ENCODE results near the gene C1QTNF12. TPM values are rescaled to one million over a fixed set of nuclear protein-coding genes. Genes with fewer than 3 reads are reported as not detected.

Gene C1QTNF12
- polyA plus RNA-seq (2013, experiment 1 of 4): 2.7 TPM
- 3.0 TPM for polyA plus RNA-seq (2013, experiment 2 of 4)
- 5.3 TPM for polyA plus RNA-seq (2013, experiment 3 of 4)
- polyA plus RNA-seq (2013, experiment 4 of 4): 3.9 TPM

- H3K4me3 ChIP-seq (ENCODE audit: insufficient read depth, low read depth, low read length): peak within 1 kb of the TSS; percentile 4
- WGBS, 2 experiments: 8 to 9% methylated on average over 74 of the region's 74 CpGs
Measured at GRCh38 chr1:1246577-1247340, at the start of gene C1QTNF12. TSS of gene C1QTNF12 (minus strand) at chr1:1246722. CDS start at chr1:1246690, 32 bp downstream.

GRCh38 chr1:1295154-1295923 is 48.8 kb upstream of the C1QTNF12 start:
- no peak overlapping the region for H3K4me3 ChIP-seq (ENCODE audit: insufficient read depth, low read depth, low read length)
- no peaks in the 10 kb centered on the region for H3K36me3 ChIP-seq (ENCODE audit: control insufficient read depth, insufficient read depth, low read length)
- H3K4me1 ChIP-seq (ENCODE audit: control insufficient read depth, insufficient read depth, low read length): no peaks in the 10 kb centered on the region
- H3K27me3 ChIP-seq (ENCODE audit: control insufficient read depth, insufficient read depth, low read length, poor library complexity, severe bottlenecking): no peaks in the 10 kb centered on the region
- no peak overlapping the region for H3K27ac ChIP-seq (ENCODE audit: insufficient read depth, low read depth, low read length, poor library complexity, severe bottlenecking)
- H3K9me3 ChIP-seq (ENCODE audit: control insufficient read depth, low read length): no peaks in the 10 kb centered on the region
- WGBS, 2 experiments: 93 to 94% methylated on average over 35 of the region's 35 CpGs

More at GRCh38 chr1:1246577-1247340, at the start of gene C1QTNF12:
- Histone ChIP-seq H3K4me1 (ENCODE audit: control insufficient read depth, insufficient read depth, low read length) (no peaks in the 10 kb centered on the region), H3K9me3 (ENCODE audit: control insufficient read depth, low read length) (no peaks in the 10 kb centered on the region), H3K27me3 (ENCODE audit: control insufficient read depth, insufficient read depth, low read length, poor library complexity, severe bottlenecking) (peaks cover 25% of the 10 kb centered on the region), H3K27ac (ENCODE audit: insufficient read depth, low read depth, low read length, poor library complexity, severe bottlenecking) (no peak within 1 kb of the TSS), H3K36me3 (ENCODE audit: control insufficient read depth, insufficient read depth, low read length) (no peaks in the 10 kb centered on the region)

- Histone ChIP-seq H3K36me3 (ENCODE audit: control insufficient read depth, insufficient read depth, low read length) (no peaks in the 10 kb centered on the region), H3K27ac (ENCODE audit: insufficient read depth, low read depth, low read length, poor library complexity, severe bottlenecking) (no peak overlapping the region), H3K4me1 (ENCODE audit: control insufficient read depth, insufficient read depth, low read length) (no peaks in the 10 kb centered on the region), H3K27me3 (ENCODE audit: control insufficient read depth, insufficient read depth, low read length, poor library complexity, severe bottlenecking) (no peaks in the 10 kb centered on the region), H3K9me3 (ENCODE audit: control insufficient read depth, low read length) (no peaks in the 10 kb centered on the region), H3K4me3 (ENCODE audit: insufficient read depth, low read depth, low read length) (no peak overlapping the region)
- 95% methylated on average over 58 of the region's 58 CpGs for WGBS, 2 experiments
Measured at GRCh38 chr1:1294250-1294890, 47.8 kb upstream of the C1QTNF12 start.

- Histone ChIP-seq H3K27ac (ENCODE audit: insufficient read depth, low read depth, low read length, poor library complexity, severe bottlenecking) (no peak overlapping the region), H3K36me3 (ENCODE audit: control insufficient read depth, insufficient read depth, low read length) (no peaks in the 10 kb centered on the region), H3K4me1 (ENCODE audit: control insufficient read depth, insufficient read depth, low read length) (no peaks in the 10 kb centered on the region), H3K27me3 (ENCODE audit: control insufficient read depth, insufficient read depth, low read length, poor library complexity, severe bottlenecking) (no peaks in the 10 kb centered on the region), H3K4me3 (ENCODE audit: insufficient read depth, low read depth, low read length) (no peak overlapping the region), H3K9me3 (ENCODE audit: control insufficient read depth, low read length) (no peaks in the 10 kb centered on the region)
- 91 to 94% methylated on average over 94 of the region's 94 CpGs for WGBS, 2 experiments
Measured at GRCh38 chr1:1293263-1294249, 47.0 kb upstream of the C1QTNF12 start.

- 96% methylated on average over 18 of the region's 18 CpGs for WGBS, 2 experiments
- Histone ChIP-seq H3K9me3 (ENCODE audit: control insufficient read depth, low read length) (no peaks in the 10 kb centered on the region), H3K36me3 (ENCODE audit: control insufficient read depth, insufficient read depth, low read length) (no peaks in the 10 kb centered on the region)
Measured at GRCh38 chr1:1292851-1293250, 46.3 kb upstream of the C1QTNF12 start.

GRCh38 chr1:1292442-1292779 is 45.9 kb upstream of the C1QTNF12 start:
- 88 to 92% methylated on average over 9 of the region's 9 CpGs for WGBS, 2 experiments
- H3K4me1 ChIP-seq (ENCODE audit: control insufficient read depth, insufficient read depth, low read length): no peaks in the 10 kb centered on the region
- H3K9me3 ChIP-seq (ENCODE audit: control insufficient read depth, low read length): no peaks in the 10 kb centered on the region
- no peak overlapping the region for H3K4me3 ChIP-seq (ENCODE audit: insufficient read depth, low read depth, low read length)
- no peak overlapping the region for H3K27ac ChIP-seq (ENCODE audit: insufficient read depth, low read depth, low read length, poor library complexity, severe bottlenecking)
- H3K27me3 ChIP-seq (ENCODE audit: control insufficient read depth, insufficient read depth, low read length, poor library complexity, severe bottlenecking): no peaks in the 10 kb centered on the region
- no peaks in the 10 kb centered on the region for H3K36me3 ChIP-seq (ENCODE audit: control insufficient read depth, insufficient read depth, low read length)

More at GRCh38 chr1:1292851-1293250, 46.3 kb upstream of the C1QTNF12 start:
- no peak overlapping the region for H3K4me3 ChIP-seq (ENCODE audit: insufficient read depth, low read depth, low read length)
- H3K4me1 ChIP-seq (ENCODE audit: control insufficient read depth, insufficient read depth, low read length): no peaks in the 10 kb centered on the region
- no peak overlapping the region for H3K27ac ChIP-seq (ENCODE audit: insufficient read depth, low read depth, low read length, poor library complexity, severe bottlenecking)
- H3K27me3 ChIP-seq (ENCODE audit: control insufficient read depth, insufficient read depth, low read length, poor library complexity, severe bottlenecking): no peaks in the 10 kb centered on the region

- H3K4me3 ChIP-seq (ENCODE audit: insufficient read depth, low read depth, low read length): no peak overlapping the region
- no peaks in the 10 kb centered on the region for H3K9me3 ChIP-seq (ENCODE audit: control insufficient read depth, low read length)
- H3K36me3 ChIP-seq (ENCODE audit: control insufficient read depth, insufficient read depth, low read length): no peaks in the 10 kb centered on the region
- H3K27ac ChIP-seq (ENCODE audit: insufficient read depth, low read depth, low read length, poor library complexity, severe bottlenecking): no peak overlapping the region
- no peaks in the 10 kb centered on the region for H3K4me1 ChIP-seq (ENCODE audit: control insufficient read depth, insufficient read depth, low read length)
- 64 to 65% methylated on average over 45 of the region's 45 CpGs for WGBS, 2 experiments
- H3K27me3 ChIP-seq (ENCODE audit: control insufficient read depth, insufficient read depth, low read length, poor library complexity, severe bottlenecking): no peaks in the 10 kb centered on the region
Measured at GRCh38 chr1:1291548-1292441, 45.3 kb upstream of the C1QTNF12 start.

- WGBS, 2 experiments: 88 to 89% methylated on average over 28 of the region's 28 CpGs
Measured at GRCh38 chr1:1291023-1291528, 44.6 kb upstream of the C1QTNF12 start.

More at GRCh38 chr1:1291023-1291528, 44.6 kb upstream of the C1QTNF12 start:
- no peaks in the 10 kb centered on the region for H3K9me3 ChIP-seq (ENCODE audit: control insufficient read depth, low read length)
- H3K27ac ChIP-seq (ENCODE audit: insufficient read depth, low read depth, low read length, poor library complexity, severe bottlenecking): no peak overlapping the region
- H3K27me3 ChIP-seq (ENCODE audit: control insufficient read depth, insufficient read depth, low read length, poor library complexity, severe bottlenecking): no peaks in the 10 kb centered on the region
- no peaks in the 10 kb centered on the region for H3K4me1 ChIP-seq (ENCODE audit: control insufficient read depth, insufficient read depth, low read length)
- H3K36me3 ChIP-seq (ENCODE audit: control insufficient read depth, insufficient read depth, low read length): no peaks in the 10 kb centered on the region
- no peak overlapping the region for H3K4me3 ChIP-seq (ENCODE audit: insufficient read depth, low read depth, low read length)

All from ectodermal cell (in vitro differentiated cells).